Right ventricle myocardium inferior (tissue), 1 donor: ENCODE results near the gene VWA3A. TPM values are rescaled to one million over a fixed set of nuclear protein-coding genes. Genes with fewer than 3 reads are reported as not detected.
"Not testable (repeated sequence)": the region's sequence is repeated elsewhere in the genome, so short reads cannot be mapped to it uniquely, and the experiment has no call there.

ENCODE experiments used
- ATAC-seq: fragments of 200-7000 bp; cut with Tn5 transposase; one replicate; pipeline ENCODE4 v1.9.1; 2020; ENCODE audit warnings: mild to moderate bottlenecking, moderate library complexity
- DNase-seq: peaks from one replicate; pipeline ENCODE4 v3.0.0; 2021; ENCODE audit errors: missing footprints
- intact Hi-C: fragments of 100-400 bp; cut with DNase I; formaldehyde crosslinking; loops from one replicate; pipeline ENCODE4 v1.11.0; 2022
- total RNA-seq: library from RNA; stranded (reverse); fragmentation: NEBNext Ultra II Directional; extraction: Animal tissue kit (Norgen Biotek cat#: 25700); gene quantifications from one replicate; pipeline ENCODE4 v1.2.1, GENCODE V29; 2021
- donor health status: DM: no; HTN: yes; CAD: no; lungs with severe emphysema.

The VWA3A gene
- total RNA-seq, 1 donor from 2014 or later, result 0.81 TPM

DNA sequence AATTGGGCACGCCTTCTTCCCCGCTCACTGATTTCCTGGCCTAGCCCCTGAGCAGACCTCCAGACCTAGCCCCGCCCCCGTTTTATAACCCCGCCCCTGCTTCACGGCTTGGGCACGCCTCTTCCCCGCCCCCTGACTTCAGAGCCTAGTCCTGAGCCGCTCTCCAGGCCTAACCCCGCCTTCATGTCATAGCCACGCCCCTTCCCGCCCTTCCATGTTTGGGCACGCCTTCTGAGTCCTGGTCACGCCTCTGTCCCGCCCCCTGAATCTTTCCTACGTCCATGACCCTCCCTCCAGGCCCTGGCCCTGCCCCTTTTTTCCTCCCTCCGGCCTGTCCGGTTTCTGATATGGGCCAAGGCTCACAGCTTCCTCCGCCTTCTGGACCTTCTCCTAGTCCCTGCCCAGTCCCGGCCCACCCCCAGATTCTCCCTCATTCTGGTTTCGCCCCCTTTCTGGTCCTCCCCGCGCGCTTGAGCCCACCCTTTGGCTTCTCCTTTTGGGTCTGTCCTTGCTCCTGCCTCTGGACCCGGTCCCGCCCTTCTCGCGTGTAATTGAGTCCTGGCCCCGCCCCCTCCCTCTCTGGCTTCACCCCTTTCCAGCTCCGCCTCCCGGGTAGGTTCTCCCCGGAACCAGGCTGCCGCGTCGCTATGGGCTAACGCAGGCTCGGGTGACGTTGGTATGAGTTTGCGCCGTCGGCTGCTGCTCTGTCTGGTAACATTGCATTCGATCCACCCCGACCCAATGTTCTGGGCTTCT, 98.6 kb downstream of the VWA3A start:
- peak; percentile 81 for ATAC-seq
- peak; percentile 100 for DNase-seq
- intact Hi-C loops, result loop anchor here (10.0 kb wide), 2 partner anchors 686 to 1026 kb away; no protein-coding TSS in a partner anchor

- intact Hi-C loops, result loop anchor here (10.0 kb wide), 2 partner anchors 687 to 1027 kb away; no protein-coding TSS in a partner anchor
- no peak for DNase-seq
- ATAC-seq, result no peak
Observed at GRCh38 chr16:22191532-22192260, 99.4 kb downstream of the VWA3A start.

- DNase-seq, result peak; percentile 88
- peak; percentile 13 for ATAC-seq
- intact Hi-C loops, result loop anchor here (10.0 kb wide), 2 partner anchors 688 to 1028 kb away; no protein-coding TSS in a partner anchor
Observed at GRCh38 chr16:22192261-22193062, 100.1 kb downstream of the VWA3A start.

- ATAC-seq, result no peak
- no peak for DNase-seq
- intact Hi-C loops, result loop anchor here (10.0 kb wide), 2 partner anchors 688 to 1028 kb away; no protein-coding TSS in a partner anchor
Observed at GRCh38 chr16:22193063-22193411, 100.7 kb downstream of the VWA3A start.

DNA sequence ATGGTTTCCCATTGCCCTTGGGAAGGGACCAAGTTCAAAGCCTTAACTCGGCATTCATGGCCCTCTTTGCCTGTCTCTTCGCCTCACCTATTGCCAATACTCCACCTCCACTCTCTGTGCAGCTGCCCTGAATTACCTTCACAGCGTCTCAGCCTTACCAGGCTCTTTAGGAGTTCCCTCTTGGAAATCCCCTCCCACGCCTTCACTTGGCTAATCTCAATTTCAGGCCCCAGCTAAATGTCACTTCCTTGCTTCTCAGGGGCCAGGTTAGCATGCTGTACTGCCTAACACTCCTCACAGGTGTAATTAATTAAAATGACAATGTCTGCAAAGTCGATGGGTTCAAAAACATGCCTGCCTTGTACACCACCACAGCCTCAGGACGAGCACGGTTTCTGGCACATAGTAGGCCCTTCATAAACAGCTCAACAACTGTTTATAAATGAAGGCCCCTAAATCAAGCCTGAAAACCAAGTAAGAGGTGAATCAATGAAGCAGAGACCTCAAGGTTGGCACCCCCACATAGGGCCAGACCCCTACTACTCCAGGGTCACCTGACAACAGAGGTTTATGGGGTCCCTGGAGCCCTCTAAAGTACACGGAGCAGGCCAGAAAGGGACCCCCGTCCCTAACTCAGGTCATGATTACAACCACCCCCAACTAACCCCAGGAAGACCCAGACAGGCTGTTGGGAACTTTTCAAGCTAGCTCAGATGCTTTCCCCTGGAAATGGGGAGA, 102.5 kb downstream of the VWA3A start:
- intact Hi-C loops, result loop anchor here (1.0 to 10.0 kb wide), 4 partner anchors 102 to 1030 kb away; partner anchors contain the start of genes CDR2 and POLR3E
- no peak for DNase-seq
- ATAC-seq, result no peak

DNA sequence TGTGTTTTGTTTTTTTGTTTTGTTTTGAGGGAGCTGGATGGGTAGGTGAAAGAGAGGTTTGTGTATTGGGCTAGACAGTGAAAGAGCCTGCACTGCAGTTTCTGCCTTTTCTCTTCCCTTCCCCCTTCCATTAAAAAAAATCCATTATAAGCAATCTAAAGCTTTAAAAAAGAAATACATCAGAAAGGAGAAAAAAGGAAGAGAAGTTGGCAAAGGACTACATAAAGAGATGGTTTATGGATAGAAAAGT, 103.0 kb downstream of the VWA3A start:
- intact Hi-C loops, result loop anchor here (1.0 to 10.0 kb wide), 4 partner anchors 102 to 1031 kb away; partner anchors contain the start of genes CDR2 and POLR3E
- no peak for DNase-seq

GRCh38 chr16:22195695-22196558, 103.6 kb downstream of the VWA3A start:
- DNase-seq (peak; percentile 91), ATAC-seq (peak; percentile 30)
- intact Hi-C loops, result loop anchor here (1.0 to 10.0 kb wide), 4 partner anchors 101 to 1031 kb away; partner anchors contain the start of genes CDR2 and POLR3E

More for the DNA sequence above, 103.0 kb downstream of the VWA3A start:
- no peak for ATAC-seq

DNA sequence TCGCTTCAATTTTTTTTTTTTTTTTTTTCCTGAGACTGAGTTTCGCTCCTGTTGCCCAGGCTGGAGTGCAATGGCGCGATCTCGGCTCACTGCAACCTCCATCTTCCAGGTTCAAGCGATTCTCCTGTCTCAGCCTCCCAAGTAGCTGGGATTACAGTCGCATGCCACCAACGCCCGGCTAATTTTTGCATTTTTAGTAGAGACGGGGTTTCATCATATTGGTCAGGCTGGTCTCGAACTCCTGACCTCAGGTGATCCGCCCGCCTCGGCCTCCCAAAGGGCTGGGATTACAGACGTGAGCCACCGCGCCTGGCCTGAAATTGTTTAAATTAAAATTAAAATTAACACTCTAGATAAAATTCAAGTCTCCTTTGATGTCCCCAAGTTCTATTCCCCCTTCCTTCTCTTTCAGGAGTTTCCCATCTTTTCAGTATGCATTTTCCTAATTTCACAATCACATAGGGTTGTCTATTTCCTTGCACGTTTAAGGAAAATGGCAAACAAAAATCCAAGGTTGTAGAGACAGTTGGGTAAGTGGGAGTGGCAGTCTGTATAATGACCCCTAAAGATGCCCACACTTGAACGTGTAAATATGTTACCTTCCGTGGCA, 104.3 kb downstream of the VWA3A start:
- not testable (repeated sequence) for DNase-seq, ATAC-seq
- intact Hi-C loops, result loop anchor here (10.0 kb wide), 2 partner anchors 692 to 1032 kb away; no protein-coding TSS in a partner anchor

GRCh38 chr16:22198547-22199293, 106.4 kb downstream of the VWA3A start:
- intact Hi-C loops, result loop anchor here (10.0 kb wide), 2 partner anchors 694 to 1034 kb away; no protein-coding TSS in a partner anchor
- ATAC-seq, result no peak
- no peak for DNase-seq

DNA sequence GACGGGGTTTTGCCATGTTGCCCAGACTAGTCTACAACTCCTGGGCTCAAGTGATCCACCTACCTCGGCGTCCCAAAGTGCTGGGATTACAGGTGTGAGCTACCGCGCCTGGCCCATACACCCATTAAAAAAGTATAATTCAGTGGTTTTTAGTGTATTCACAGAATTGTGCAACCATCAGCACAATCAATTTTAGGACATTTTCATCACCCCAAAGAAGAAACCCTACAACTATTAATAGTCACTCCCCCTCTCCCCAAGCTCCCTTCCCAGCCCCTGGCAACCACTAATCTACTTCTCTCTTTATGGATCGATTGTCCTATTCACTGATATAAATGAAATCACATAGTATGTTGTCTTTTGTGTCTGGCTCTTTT, 109.9 kb downstream of the VWA3A start:
- no peak for DNase-seq
- intact Hi-C loops, result no loop called here
- no peak for ATAC-seq

GRCh38 chr16:22203091-22203490, 110.8 kb downstream of the VWA3A start:
- DNase-seq (no peak), ATAC-seq (no peak)
- intact Hi-C loops, result no loop called here

DNA sequence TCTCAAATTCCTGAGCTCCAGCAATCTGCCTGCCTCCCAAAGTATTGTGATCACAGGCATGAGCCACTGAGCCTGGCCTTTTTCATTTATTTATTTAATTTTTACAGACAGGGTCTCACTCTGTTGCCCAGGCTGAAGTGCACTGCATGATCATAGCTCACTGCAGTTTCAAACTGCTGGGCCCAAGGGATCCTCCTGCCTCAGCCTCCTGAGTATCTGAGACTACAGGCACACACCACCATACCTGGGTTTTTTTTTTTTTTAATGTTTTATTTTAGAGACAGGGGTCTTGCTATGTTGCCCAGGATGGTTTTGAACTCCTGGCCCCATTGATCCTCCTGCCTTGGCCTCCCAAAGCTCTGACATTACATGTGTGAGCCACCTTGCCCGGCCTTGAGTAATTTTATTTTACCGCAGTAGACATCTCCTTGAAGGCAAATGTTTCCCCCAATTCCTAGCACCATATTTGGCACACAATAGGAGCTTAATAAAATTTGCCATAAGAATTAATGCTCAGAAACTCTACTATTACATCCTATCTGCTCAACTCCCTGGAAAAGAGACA, 111.8 kb downstream of the VWA3A start:
- intact Hi-C loops, result no loop called here
- no peak for ATAC-seq
- no peak for DNase-seq

DNA sequence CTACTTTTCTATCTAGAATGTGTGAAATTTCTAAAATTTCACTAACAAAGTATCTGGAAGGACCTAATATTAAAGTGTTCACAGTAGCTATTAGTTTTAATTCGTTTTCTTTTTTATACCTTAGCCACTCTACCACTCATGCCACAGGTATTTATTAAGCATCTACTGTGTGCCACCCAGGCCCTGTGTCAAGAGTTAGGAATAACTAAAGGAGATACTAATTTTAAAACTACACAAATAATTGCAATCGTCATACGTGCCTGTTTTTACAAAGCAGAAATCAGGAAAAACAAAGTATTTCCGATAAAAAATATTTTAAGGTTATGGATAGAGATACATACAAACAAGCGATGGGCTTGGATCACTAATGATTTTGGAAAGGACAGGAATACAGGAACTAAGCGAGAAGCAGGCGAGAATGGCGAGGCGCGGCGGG, 113.3 kb downstream of the VWA3A start:
- intact Hi-C loops, result loop anchor here (1.0 to 2.0 kb wide), 3 partner anchors 19 to 92 kb away; partner anchors contain the start of gene POLR3E
- ATAC-seq, result no peak
- no peak for DNase-seq

GRCh38 chr16:22206013-22206841, 113.9 kb downstream of the VWA3A start, which contains the start of gene EEF2K:
TSS of gene EEF2K (plus strand) at chr16:22206278. CDS start at chr16:22225730, 19,452 bp downstream.
- ATAC-seq, result peak; percentile 94
- peak; percentile 94 for DNase-seq
- intact Hi-C loops, result loop anchor here (1.0 to 2.0 kb wide), 3 partner anchors 19 to 91 kb away; partner anchors contain the start of gene POLR3E
